Testis (tissue), 3 donors: ENCODE measurements around the gene PAX8. TPM values are rescaled to one million over a fixed set of nuclear protein-coding genes. Genes with fewer than 3 reads are reported as not detected.

Source experiments
- DNase-seq: peaks from one replicate; pipeline ENCODE4 v3.0.0-alpha.2; 2019
- H3K27ac ChIP-seq, 2 donors: fragments of 200-600 bp; sonication (generic); one replicate each; pipeline ENCODE4 v1.5.1; 2019
- H3K27me3 ChIP-seq: fragments of 200-600 bp; sonication (generic); one replicate; pipeline ENCODE4 v1.5.1; 2019
- H3K36me3 ChIP-seq: fragments of 200-600 bp; sonication (generic); one replicate; pipeline ENCODE4 v1.5.1; 2017; ENCODE audit warnings: low read depth; ENCODE audit errors: missing control alignments
- H3K4me1 ChIP-seq: fragments of 200-600 bp; sonication (generic); one replicate; pipeline ENCODE4 v1.5.1; 2019
- H3K4me3 ChIP-seq, 2 donors: fragments of 200-600 bp; sonication (generic); one replicate each; pipeline ENCODE4 v1.5.1; 2017 to 2019
- H3K9me3 ChIP-seq: fragments of 200-600 bp; sonication (generic); one replicate; pipeline ENCODE4 v1.5.1; 2017
- CTCF ChIP-seq, 3 experiments: fragments of 450-650 bp in 2 of 3; fragments of 200-600 bp in 1 of 3; sonication (generic) in 1 of 3; IDR thresholded peaks; one replicate each; pipeline ENCODE4 v1.5.1; 2016 to 2019; ENCODE audit warnings: antibody characterized with exemption in 3 of 3, mild to moderate bottlenecking in 2 of 3, moderate library complexity in 1 of 3
- POLR2A ChIP-seq: fragments of 450-650 bp; IDR thresholded peaks from one replicate; pipeline ENCODE4 v1.6.1; 2017; ENCODE audit warnings: antibody characterized with exemption, mild to moderate bottlenecking, moderate library complexity
- WGBS, 2 donors: methylation state at CpG; one replicate each; pipeline ENCODE4 v1.1.5; 2018; 5-methylcytosine and 5-hydroxymethylcytosine counted together
- intact Hi-C: fragments of 100-400 bp; cut with DNase I; formaldehyde crosslinking; loops from one replicate; pipeline ENCODE4 v1.15.1; 2023; ENCODE audit warnings: low total_unique reads
- polyA plus RNA-seq: library from polyadenylated mRNA; stranded (reverse); fragments of 350-450 nt; fragmentation: Illumina TruSeq; extraction: RNeasy Lipid Tissue Mini Kit (QIAGEN cat#74804); gene quantifications from one replicate; pipeline ENCODE4 v1.2.3, GENCODE V29; 2014; ENCODE audit warnings: low read depth, low replicate concordance; ENCODE audit not compliant: insufficient read depth
- total RNA-seq, 2 donors: library from RNA; depleted of rRNA; stranded (reverse); fragments of >200 nt; gene quantifications; one replicate each; pipeline ENCODE4 v1.2.3, GENCODE V29; 2016

Gene PAX8
- total and polyA plus RNA-seq, 3 donors from 2014 or later = 4.7 to 22.3 (median 5.4) TPM

DNA sequence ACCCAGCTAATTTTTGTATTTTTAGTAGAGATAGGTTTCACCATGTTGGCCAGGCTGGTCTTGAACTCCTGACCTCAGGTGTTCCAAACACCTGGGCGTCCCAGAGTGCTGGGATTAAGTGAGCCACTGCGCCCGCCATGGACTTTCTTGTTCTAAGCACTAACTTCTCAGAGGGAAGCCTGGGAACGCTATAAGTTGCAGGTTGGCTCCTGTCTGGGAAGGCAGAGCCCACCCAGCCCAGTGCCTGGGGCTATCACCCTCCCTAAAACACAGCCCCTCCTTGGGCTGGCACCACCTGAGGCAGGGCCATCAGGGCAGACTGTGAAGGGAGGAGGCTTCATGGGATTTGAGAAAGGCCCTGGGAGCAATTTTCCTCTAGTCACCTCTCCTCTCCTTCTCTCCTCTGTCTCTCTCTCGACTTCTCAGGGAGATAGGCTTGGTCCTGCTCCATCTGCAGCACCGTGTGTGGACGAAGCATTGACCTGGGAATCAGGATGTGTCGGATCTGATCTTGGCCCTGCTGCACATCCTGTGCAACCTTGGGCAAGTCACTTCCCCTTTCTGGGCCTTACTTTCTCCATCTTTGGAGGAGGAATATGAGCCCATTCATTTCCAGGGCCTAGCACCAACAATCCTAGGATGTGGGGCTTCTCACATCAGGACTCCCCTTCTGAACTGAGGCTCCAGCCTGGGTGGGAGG, 94.0 kb downstream of the PAX8 start:
- H3K4me1 ChIP-seq = peaks cover 36% of the 10 kb centered on the region
- H3K27me3 ChIP-seq = no peaks in the 10 kb centered on the region
- no peak overlapping the region for H3K4me3 ChIP-seq
- intact Hi-C loops = no loop called here
- no peaks in the 10 kb centered on the region for H3K36me3 ChIP-seq
- no peak overlapping the region for H3K27ac ChIP-seq
- TF ChIP-seq POLR2A = no peak
- TF ChIP-seq CTCF (IDR thresholded peaks at IDR 0.05) = no peak
- DNase-seq = no peak
- no peaks in the 10 kb centered on the region for H3K9me3 ChIP-seq
- 92 to 93% methylated on average over 5 to 8 of the region's 8 CpGs for WGBS, 2 donors

DNA sequence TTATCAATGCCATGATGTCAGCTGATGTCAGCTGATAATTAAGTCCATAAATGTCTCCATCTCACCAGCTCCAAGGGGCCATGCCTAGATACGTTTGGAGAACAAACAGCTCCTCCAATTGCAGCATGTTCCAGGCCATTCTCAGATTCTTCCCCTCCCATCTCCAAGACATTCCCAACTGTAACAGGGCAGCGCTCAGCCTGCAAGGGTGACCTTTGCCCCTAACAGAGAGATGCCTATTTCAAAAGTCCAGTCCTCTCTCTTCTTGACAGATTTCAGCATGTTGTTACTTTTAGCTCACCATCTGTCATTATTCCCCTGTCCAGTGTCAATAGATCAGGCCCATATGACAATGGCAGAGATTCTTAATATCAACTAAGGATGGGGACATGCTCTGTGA, 95.0 kb downstream of the PAX8 start:
- intact Hi-C loops = no loop called here
- H3K27ac ChIP-seq = no peak overlapping the region
- TF ChIP-seq POLR2A (no peak), CTCF (IDR thresholded peaks at IDR 0.05) (no peak)
- DNase-seq = no peak
- H3K27me3 ChIP-seq = no peaks in the 10 kb centered on the region
- no peaks in the 10 kb centered on the region for H3K9me3 ChIP-seq
- H3K4me3 ChIP-seq = no peak overlapping the region
- no peaks in the 10 kb centered on the region for H3K36me3 ChIP-seq
- 48 to 67% methylated on average over 2 of the region's 2 CpGs for WGBS, 2 donors
- peaks cover 36% of the 10 kb centered on the region for H3K4me1 ChIP-seq

- TF ChIP-seq POLR2A (no peak), CTCF (IDR thresholded peaks at IDR 0.05) (no peak)
- 93 to 100% methylated on average over 4 to 8 of the region's 8 CpGs for WGBS, 2 donors
- peaks cover 36% of the 10 kb centered on the region for H3K4me1 ChIP-seq
- H3K4me3 ChIP-seq = no peak overlapping the region
- intact Hi-C loops = no loop called here
- H3K9me3 ChIP-seq = no peaks in the 10 kb centered on the region
- H3K27ac ChIP-seq = no peak overlapping the region
- no peak for DNase-seq
- no peaks in the 10 kb centered on the region for H3K27me3 ChIP-seq
- no peaks in the 10 kb centered on the region for H3K36me3 ChIP-seq
Observed at GRCh38 chr2:113183264-113183663, 95.5 kb downstream of the PAX8 start.

DNA sequence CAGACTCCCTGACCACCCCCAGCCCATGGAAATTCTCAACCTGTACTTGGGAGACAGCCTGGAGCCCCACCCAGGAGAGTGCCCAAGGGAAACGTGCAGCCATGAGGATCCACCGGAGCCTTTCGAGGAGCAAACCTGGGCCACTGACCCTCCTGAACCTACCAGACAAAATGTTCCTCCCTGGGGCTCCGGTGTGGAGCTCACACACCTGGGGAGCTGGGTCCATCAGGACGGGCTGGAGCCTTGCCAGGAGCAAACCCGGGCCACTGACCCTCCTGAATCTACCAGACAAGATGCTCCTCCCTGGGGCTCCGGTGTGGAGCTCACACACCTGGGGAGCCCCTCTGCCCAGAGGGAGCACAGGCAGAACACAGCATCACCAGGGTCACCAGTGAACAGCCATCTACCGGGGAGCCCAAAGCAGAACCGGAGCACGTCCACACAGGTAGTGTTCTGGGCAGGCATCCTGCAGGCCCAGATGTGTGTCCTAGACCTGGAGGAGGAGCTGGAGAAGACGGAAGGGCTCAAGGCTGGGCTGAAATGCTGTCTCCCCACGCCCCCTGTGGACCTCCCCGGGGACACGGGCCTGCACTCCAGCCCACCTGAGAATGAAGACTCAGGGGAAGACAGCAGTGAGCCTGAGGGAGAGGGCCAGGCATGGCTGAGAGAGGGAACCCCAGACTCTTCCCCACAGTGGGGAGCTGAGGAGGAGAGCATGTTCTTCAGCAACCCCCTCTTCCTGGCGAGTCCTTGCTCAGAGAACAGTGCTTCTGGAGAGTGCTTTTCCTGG, 96.1 kb downstream of the PAX8 start:
- H3K27me3 ChIP-seq = no peaks in the 10 kb centered on the region
- 91 to 93% methylated on average over 9 to 15 of the region's 15 CpGs for WGBS, 2 donors
- peaks cover 36% of the 10 kb centered on the region for H3K4me1 ChIP-seq
- H3K4me3 ChIP-seq = no peak overlapping the region
- intact Hi-C loops = no loop called here
- no peak for DNase-seq
- no peak for TF ChIP-seq POLR2A
- no peak for TF ChIP-seq CTCF (IDR thresholded peaks at IDR 0.05)
- no peaks in the 10 kb centered on the region for H3K9me3 ChIP-seq
- H3K36me3 ChIP-seq = no peaks in the 10 kb centered on the region
- no peak overlapping the region for H3K27ac ChIP-seq
